ENCODE measurements around the gene NINJ2.
"Not testable (repeated sequence)": the region's sequence is repeated elsewhere in the genome, so short reads cannot be mapped to it uniquely, and the experiment has no call there.

The NINJ2 gene

DNA sequence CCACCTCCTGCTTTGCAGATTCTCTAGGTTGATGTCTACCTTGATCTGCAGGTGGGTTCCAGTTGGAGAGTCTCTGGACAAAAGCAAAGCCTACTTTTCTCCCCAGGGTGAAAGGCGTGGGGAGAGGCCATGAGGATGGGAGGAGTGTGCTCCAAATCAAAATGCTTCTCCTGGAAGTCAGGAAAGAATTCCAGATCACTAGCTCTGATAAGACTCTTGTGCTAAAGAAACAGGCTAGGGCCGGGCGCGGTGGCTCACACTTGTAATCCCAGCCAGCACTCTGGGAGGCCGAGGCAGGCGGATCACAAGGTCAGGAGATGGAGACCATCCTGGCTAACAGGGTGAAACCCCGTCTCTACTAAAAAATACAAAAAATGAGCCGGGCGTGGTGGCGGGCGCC, 21.9 kb downstream of the NINJ2 start:
- not testable (repeated sequence) for DNase-seq (ENCODE audit: low spot score)

DNA sequence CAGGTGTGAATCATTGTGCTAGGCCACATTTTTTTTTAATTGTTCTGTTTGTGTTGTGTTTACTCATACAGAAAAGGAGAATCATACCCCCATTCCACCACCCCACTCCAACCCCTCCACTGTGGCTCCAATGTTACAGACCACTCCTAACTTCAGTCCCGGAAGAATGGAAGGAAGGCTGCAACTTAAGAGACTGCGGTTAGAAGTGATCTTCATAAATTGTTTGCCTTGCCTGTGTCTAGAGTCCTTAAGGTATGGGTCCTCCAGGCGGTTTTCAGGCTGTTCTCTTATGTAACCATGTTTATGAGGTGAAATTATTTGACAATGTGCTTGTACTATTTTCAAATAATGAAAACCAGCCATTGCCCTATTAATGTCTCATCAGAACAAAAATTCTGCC, 22.5 kb downstream of the NINJ2 start:
- DNase-seq (ENCODE audit: low spot score): no peak

DNA sequence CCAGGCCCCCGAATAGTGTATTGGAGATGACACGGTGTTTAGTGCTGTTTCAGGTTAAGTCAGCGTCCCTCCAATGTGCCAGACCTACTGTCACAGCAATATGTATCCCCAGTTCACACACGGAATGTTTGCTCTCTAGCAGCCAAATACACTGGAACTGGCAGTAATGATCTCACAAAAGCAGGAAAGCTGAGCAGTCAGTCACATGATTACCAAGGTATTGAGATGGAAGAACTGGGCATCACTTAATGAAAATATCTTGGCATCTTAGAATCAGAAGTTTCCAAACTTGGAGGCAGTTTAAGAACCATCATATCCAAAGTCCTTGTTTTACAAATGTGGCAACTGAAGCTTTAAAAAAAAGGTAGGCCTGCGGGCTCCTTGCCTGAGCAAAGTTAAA, 23.3 kb downstream of the NINJ2 start:
- DNase-seq (ENCODE audit: low spot score): no peak

DNA sequence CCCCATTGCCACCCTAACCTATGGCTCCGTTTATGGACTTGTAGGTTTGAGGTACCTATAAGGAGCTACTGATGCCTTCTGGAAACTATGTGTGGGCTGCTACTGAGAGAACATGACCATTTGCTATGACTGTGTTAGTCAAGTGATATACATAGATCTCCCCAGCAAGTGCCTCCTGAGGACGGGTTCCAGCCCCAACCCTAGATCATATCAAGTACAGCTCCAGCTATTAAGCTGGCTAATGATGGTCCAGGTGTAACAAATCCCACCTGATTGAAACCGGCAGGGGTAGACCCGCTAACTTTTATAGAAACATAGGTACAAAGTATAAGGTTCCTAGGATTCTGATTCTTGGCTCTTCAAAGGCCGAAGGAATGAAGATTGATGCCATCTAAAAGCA, 23.7 kb downstream of the NINJ2 start:
- no peak for DNase-seq (ENCODE audit: low spot score)

DNA sequence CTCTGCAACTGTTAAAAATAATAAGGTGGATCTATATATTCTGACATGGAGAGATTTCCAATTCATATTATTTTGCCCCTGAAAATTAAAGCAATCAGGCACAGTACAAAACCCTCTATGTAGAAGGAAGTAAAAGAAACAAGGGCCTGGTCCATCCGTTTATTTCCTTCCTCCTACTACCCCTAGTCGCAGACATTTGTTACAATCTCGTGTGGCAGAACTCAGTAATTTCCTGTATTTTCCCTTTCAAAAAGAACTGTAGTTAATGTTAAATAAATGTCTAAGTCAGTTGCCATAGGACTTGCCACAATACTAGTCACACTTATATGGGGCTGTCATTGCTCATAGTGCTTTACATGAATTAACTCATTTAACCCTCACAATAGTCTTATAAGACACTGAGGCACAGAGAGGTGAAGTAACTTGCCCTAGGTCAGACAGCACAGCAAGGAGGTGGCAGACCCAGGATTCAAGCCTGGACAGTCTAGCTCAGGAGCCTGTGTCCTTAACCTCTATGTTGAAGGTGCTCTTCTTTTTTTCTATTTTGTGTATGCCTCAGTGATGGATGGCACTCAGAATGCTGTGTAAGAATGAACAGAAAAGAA, 24.2 kb downstream of the NINJ2 start:
- no peak for DNase-seq (ENCODE audit: low spot score)

DNA sequence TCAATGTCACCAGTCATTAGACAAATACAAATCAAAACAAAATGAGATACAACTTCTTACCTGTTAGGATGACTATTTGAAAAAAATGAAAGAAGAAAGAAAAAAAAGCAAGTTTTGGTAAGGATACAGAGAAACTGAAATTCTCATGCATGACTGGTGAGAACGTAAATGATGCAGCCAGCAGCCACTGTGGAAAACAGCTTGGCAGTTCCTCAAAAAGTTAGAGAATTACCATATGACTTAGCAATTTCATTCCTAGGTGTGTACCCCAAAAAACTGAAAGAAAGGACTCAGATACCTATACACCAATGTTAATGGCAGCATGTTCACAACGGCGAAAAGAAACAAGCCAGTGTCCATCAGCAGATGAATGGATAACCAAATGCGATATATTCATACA, 26.6 kb downstream of the NINJ2 start:
- DNase-seq (ENCODE audit: low spot score): no peak

DNA sequence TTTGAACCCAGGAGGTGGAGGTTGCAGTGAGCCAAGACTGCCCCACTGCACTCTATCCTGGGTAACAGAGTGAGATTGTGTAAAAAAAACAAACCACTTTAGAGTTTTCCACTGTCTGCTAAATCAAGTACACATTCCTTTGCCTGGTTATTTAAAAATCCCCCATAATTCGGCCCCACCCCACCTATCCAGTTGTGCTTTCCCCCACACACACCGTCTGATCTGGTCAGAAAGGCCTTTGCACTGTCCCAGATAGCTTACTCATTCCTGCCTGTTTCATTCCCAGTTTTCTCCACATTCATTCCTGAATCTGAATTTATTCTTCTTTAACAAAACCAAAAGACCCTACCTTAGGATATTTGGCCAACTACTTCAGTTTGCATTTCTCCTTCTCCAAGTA, 29.5 kb downstream of the NINJ2 start:
- DNase-seq (ENCODE audit: low spot score): no peak

DNA sequence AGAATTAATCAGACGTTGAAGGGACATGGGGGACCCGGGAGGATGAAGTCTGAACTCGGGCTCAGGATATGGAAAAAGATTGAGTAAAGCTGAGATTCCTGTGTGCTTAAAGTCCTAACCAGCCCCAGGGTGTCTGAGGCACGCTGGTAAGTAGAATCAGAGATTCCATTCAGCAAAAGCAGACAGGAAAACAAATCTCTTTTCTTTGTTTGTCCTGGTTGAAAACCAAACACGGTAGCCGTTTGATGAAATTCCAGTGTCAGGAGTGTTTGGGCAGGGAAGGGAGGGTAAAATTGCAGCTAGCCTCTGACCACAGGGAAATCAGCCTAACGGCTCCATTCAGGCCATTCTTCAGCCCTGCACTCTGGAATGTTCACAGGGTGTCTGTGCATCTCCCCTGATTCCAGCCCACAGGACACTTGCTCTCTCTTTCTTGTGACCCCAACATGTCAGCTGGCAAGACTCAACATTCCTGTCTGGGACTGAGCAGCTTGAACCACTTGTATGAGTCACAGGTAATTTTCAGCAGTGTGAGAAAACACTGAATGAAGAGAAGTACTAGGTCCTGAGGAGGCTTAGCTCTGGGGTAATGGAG, 31.0 kb downstream of the NINJ2 start:
- peak; percentile 86 for DNase-seq (ENCODE audit: low spot score)

DNA sequence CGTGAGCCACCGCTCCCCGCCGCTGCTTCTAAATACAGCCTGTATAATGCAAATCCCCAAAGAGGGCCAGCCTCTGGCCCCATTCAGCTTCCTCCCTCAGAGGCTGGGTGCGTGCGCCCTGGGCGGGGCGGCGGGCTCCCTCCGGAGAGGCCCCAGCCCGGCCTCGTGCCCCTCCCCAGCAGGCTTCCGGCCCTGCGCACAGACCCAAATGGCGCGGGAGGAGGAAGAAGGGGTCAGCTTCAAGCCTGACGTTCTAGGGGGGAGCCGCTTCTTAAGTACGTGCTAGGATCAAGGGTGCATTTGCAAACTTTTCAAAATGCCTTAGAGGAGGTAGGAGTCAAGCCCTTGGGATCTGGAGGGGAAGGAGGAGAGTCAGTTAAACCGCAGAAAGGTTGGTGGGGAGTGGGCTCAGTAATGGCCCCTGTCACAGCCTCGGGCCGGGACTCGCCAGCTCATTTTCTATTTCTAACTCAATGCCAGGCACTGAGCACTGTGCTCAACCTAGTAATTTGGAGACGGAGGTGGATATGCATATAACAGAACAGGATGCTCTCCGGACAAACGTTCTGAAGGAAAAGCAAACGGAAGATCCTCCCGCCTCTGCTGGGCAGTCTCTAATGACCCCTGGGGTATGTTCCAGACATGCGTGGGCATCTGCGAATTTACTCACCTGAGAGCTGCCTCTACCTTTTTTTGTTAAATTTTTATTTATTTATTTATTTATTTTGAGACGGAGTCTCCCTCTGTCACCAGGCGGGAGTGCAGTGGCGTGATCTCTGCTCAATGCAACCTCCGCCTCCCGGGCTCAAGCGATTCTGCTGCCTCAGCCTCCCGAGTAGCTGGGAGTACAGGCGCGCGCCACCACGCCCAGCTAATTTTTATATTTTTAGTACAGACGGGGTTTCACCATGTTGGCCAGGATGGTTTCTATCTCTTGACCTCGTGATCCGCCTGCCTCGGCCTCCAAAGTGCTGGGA, 32.3 kb downstream of the NINJ2 start:
- DNase-seq (ENCODE audit: low spot score): no peak

DNA sequence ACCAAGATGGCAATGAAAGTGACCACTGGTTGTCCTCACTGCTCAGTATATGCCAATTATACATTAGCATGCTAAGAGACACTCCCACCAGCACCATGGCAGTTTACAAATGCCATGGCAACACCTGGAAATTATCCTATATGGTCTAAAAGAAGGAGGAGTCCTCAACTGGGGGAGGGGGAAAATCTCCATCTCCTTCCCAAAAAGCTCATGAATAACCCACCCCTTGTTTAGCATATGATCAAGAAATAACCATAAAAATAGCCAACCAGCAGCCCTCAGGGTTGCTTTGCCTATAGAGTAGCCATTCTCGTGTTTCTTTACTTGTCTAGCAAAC, 34.5 kb downstream of the NINJ2 start:
- not testable (repeated sequence) for DNase-seq (ENCODE audit: low spot score)

DNA sequence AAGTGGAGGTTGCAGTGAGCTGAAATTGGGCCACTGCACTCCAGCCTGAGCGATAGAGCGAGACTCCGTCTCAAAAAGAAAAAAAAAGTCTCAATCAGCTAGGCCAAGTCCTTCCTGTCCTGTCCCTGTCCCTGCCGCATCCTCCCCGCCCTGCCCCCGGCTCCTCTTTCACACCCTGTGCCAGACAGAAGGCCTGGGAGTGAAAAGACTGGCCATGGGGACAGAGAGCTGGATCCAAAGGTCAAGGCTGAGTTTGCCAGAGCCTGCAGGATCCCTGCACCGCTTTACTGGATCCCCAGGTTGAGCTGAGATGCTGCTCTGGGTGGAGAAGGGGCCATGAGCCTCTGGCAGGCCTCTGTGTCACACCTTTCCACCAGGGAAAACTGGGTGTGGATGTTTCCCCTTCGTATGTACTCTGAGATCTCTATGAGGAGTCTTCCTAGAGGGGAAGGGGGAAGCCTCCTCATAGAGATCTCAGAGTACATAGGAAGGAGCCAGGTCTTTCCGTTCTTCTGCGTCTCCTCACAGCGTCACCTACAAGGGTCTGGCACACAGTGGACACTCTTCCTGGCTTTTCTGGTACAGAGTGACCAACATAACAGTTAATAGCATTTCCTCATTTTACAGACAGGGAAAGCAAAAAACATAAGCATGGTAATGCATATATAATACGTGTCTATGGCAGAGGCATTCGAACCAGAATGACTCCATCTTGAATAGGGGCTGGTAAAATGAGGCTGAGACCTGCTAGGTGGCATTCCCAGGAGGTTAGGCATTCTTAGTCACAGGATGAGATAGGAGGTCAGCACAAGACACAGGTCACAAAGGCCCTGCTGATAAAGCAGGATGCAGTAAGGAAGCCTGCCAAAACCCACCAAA, 35.1 kb downstream of the NINJ2 start:
- DNase-seq (ENCODE audit: low spot score): no peak

DNA sequence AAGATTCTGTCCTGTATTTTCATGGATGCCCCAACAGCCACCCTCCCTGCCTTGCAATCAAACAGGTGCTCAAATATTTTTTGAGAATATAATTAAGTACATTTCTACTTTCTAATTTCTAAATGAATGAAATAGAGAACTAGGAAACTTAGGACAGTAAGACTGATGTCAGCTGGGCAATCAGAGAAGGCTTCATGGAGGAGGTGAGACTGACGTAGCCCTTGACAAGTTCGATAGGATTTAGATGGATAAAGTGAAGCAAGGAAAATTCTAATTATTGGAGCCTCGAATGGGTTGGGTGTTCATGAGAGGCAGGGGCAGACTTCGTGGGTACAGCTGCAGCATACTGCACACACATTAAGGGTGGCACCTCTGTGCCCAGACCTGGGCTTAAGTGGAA, 36.0 kb downstream of the NINJ2 start:
- no peak for DNase-seq (ENCODE audit: low spot score)

DNA sequence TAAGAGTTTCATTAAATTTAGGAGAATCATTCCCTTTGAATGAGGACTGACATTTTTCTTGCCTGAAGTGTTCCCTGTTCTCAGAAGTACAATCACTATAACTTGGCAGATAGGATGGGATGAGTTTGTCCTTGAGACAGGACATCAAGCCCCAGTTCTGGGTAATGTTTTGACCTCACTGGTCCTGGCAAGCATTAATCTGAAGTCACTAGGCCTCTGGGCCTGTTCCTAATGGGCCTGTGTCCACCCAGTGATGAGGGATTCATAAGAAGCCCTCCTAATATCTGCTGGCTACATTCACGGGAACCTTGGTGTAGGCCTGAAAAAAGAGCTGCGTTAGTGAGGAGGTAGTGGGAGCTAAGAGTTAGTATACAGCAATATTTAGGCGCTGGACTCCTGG, 37.2 kb downstream of the NINJ2 start:
- no peak for DNase-seq (ENCODE audit: low spot score)

DNA sequence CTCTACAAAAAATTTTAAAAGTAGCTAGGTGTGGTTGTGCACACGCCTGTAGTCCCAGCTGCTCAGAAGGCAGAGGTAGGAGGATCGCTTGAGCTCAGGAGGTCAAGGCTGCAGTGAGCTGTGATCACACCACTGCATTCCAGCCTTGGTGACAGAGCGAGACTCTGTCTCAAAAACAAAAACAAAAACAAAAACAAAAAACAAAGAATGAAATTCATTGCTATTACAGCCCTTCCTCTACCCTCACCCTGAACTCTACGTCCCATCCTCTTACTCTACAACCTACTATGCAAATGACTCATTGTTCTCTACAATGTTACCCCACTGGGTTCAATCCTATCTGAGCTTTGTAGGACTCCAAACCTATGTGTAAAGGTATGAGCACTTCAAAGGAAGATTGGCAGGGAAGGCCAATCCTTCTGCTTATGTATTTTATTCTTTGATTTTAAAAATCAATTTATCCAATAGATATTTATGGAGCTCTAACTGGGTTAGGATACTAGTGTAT, 39.3 kb downstream of the NINJ2 start:
- no peak for DNase-seq (ENCODE audit: low spot score)

DNA sequence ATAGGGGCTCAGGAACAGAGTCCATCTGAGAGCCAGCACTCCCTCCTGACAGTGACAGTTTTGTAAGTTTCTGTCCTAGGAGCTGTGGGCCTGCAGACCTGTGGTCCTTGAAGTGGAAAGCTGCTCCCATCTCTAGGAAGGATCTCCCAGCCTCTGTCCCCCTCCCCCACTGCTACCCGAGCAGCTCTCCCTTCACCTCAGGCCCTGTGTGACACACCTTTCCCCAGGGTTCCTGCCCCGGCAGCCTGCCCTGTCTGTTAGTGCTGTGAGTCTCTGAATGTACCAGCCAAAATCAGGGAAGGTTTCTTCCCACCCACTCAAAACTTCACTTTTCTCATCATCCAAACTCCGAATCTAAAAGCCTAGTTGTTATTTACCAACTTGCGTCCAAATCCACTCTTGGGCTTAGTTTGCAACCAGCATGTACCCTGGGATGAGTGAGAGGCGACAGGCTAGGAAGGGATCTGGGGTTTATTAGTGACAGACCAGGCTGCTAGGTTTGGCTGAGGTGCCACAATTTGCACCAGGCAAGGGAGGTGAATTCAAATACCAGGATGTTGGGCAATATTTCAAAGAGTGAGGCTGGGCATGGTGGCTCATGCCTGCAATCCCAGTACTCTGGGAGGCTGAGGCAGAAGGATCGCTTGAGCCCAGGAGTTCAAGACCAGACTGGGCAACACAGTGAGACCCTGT, 39.9 kb downstream of the NINJ2 start:
- DNase-seq (ENCODE audit: low spot score): no peak

DNA sequence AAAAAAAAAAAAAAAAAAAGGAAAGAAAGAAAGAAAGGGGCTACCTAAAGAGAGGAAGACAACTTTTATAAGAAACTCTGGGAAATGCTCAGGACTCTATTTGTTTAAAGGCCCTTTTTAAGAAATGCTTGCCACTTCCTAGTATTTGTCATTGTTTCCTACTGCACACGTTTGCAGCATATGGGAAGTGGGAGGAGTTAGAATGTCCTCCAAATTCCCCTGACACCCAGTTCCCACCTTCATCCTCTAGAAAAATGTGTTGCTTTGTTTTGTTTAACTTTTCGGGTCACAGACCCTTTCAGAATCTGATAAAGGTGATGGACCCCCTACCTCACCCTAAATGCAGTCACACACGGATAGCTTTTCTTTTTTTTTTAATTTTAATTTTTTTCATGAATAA, 40.8 kb downstream of the NINJ2 start:
- no peak for DNase-seq (ENCODE audit: low spot score)

DNA sequence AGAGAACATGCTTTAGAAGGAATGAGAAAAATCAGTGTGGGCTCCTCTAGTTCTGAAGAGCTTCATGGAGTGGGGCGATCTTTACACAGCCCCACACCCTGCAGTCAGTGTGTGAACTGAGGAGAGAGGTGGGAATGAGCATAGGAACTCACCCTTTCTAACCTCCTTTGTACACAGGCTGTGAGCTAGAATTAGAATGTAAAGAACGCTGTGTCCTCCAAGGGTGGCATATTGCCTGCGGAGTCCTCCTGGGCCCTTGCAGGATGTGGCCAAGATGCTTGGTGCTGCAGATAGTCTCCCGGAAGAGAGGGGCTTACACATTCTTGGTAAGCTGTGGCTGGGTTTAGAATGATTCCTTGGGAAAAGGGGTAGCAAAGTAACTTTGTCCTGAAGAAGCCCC, 43.9 kb downstream of the NINJ2 start:
- DNase-seq (ENCODE audit: low spot score): no peak

DNA sequence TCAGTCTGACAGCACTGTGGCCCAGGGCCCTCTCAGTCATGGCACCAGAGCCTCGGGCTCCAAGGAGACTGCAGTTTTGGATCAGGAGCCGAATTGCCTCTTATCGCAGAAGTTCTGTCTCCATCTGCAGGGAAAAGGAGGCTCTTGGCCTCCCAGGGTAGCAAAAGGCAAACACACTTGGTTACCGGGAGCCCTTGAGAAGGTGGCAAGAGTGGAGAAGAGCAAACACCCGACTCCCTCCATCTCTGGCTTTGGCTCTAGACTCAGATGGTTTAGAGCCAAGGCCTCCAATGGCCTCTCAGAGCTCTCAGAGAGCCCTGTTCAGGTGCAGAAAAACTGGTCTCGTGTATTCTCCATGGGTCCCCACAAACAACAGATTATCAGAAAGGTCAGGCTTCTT, 44.6 kb downstream of the NINJ2 start:
- DNase-seq (ENCODE audit: low spot score): no peak

DNA sequence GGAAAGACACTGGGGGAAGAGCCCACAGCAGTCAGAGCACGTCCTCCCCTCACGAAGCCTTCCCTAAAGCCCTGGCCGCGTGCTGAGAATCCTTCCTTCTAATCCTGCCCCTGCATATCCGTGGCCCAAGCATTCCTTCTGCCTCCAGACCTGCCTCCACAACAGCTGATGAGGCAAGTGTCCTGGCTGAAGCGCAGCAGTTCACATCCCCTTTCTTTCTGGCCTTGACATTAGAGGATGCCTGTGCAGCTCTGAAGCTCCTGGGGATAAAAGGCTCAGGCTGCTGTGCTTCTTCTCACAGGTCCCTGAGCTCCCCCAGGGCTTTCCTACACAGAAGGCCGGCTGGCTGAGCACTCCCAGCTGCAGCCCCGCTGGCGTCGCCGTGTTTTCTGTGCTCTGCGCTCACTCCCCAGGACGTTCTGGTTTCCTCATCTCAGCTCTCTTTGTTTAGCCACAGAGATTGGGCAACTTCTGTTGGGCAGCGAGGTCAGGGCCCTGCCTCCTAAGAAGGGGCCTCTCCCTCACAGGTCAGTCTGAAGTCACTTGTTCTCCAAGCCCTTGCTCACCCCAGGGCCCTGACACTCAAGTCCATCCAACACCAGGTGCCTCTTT, 45.8 kb downstream of the NINJ2 start:
- no peak for DNase-seq (ENCODE audit: low spot score)

DNA sequence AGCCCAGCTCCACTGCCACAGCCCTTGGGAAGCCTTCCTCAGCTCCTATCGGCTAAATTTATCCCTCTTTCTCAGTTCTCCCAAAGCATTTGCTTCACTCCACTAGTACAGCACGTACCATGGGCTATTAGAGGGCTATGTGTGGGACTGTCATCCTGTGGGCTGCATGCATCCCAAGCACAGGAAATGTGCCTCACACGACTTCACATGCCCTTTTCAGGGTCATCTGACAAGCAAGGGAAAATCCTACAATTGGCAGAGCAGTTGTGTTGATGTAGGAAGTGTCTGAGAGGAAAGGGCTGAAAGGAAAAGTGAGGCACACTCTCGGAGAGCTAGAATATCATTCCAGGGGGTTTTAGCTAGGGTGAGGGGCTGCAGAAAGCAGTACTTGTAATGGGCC, 47.6 kb downstream of the NINJ2 start:
- DNase-seq (ENCODE audit: low spot score): no peak

DNA sequence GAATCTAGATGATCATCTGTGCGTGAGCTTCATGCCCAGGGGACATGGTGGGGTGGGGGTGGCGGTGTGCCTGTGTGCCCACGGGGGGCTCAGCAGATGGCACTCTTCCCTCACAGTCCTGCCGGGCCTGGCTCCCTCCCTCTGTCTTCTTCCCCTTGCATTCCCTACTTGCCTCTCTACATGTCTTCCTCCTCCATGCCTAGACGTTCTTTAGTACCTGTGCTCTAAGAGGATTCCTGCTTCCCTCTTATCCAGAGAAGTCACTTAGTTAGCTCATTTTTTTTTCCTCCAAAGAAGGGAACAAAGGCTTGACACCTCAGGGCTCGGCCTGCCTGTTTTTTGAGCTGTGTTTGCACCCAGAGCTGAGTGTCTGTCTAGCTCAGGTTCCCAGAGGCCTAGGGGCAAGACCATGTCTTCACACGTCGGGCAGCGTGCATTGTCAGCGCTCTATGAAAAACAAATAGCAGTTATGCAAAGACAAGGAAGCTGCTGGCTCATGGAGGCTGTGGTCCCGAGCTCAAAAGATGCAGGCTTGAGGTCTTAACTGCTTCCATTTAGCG, 48.8 kb downstream of the NINJ2 start:
- peak; percentile 10 for DNase-seq (ENCODE audit: low spot score)
